Smooth muscle cell (in vitro differentiated cells): Measurements from ENCODE around the gene FAM13A. TPM values are rescaled to one million over a fixed set of nuclear protein-coding genes. Genes with fewer than 3 reads are reported as not detected.
"Not testable (repeated sequence)": the region's sequence is repeated elsewhere in the genome, so short reads cannot be mapped to it uniquely, and the experiment has no call there.

Source experiments
- DNase-seq: peaks from one replicate; lab custom pipeline; 2025; ENCODE audit not compliant: unreplicated experiment; lab: John Stamatoyannopoulos, UW
- H2AFZ ChIP-seq: fragments of 200-600 bp; sonication (generic); 2 replicates; pipeline ENCODE4 v1.6.0; 2016; ENCODE audit warnings: antibody characterized with exemption, low read depth, mild to moderate bottlenecking
- H3F3A ChIP-seq: fragments of 200-600 bp; sonication (generic); 2 replicates; pipeline ENCODE4 v1.6.0; 2017; ENCODE audit warnings: antibody characterized with exemption, low read depth
- H3K27ac ChIP-seq: fragments of 200-600 bp; sonication (generic); 2 replicates; pipeline ENCODE4 v1.5.1; 2016; ENCODE audit warnings: low read depth, mild to moderate bottlenecking
- H3K27me3 ChIP-seq: fragments of 200-600 bp; sonication (generic); 2 replicates; pipeline ENCODE4 v1.6.1; 2016; ENCODE audit warnings: low read depth, mild to moderate bottlenecking
- H3K36me3 ChIP-seq: fragments of 200-600 bp; sonication (generic); 2 replicates; pipeline ENCODE4 v1.5.1; 2016; ENCODE audit warnings: low read depth
- H3K4me1 ChIP-seq: fragments of 200-600 bp; sonication (generic); 2 replicates; pipeline ENCODE4 v1.5.1; 2016; ENCODE audit warnings: low read depth
- H3K4me2 ChIP-seq: fragments of 200-600 bp; sonication (generic); 2 replicates; pipeline ENCODE4 v1.6.0; 2016; ENCODE audit warnings: mild to moderate bottlenecking
- H3K4me3 ChIP-seq: fragments of 200-600 bp; sonication (generic); 2 replicates; pipeline ENCODE4 v1.5.1; 2016; ENCODE audit warnings: mild to moderate bottlenecking
- H3K79me2 ChIP-seq: fragments of 200-600 bp; sonication (generic); 2 replicates; pipeline ENCODE4 v1.6.0; 2016; ENCODE audit warnings: low read depth, mild to moderate bottlenecking
- H3K9ac ChIP-seq: fragments of 200-600 bp; sonication (generic); 2 replicates; pipeline ENCODE4 v1.6.0; 2016; ENCODE audit warnings: low read depth
- H3K9me3 ChIP-seq: fragments of 200-600 bp; sonication (generic); replicated peaks from 2 replicates; pipeline ENCODE4 v1.5.1; 2016; ENCODE audit warnings: low read depth
- H4K20me1 ChIP-seq: fragments of 200-600 bp; sonication (generic); 2 replicates; pipeline ENCODE4 v1.6.0; 2016; ENCODE audit warnings: low read depth
- WGBS: methylation state at CpG from one replicate; pipeline ENCODE4 v1.1.7; 2016; ENCODE audit warnings: low lambda C conversion rate; 5-methylcytosine and 5-hydroxymethylcytosine counted together
- polyA plus RNA-seq: library from polyadenylated mRNA; unstranded; fragments of >200 nt; fragmentation: Nextera tagmentation; extraction: Ambion mirVana; gene quantifications from 2 replicates; pipeline ENCODE4 v1.2.1, GENCODE V29; 2016
- total RNA-seq: library from RNA; depleted of rRNA; stranded (reverse); fragments of >200 nt; gene quantifications from 2 replicates; pipeline ENCODE4 v1.2.3, GENCODE V29; 2014
- TF ChIP-seq, protein P1 (sequence below): fragments of 200-600 bp; sonication (generic); IDR thresholded peaks from 2 replicates; pipeline ENCODE4 v1.5.1; 2017; ENCODE audit warnings: borderline replicate concordance, mild to moderate bottlenecking, antibody characterized with exemption; ENCODE audit not compliant: insufficient read depth, poor library complexity, severe bottlenecking

Gene FAM13A
- total and polyA plus RNA-seq, 2 experiments from 2014 or later: 14.6 to 39.9 TPM

DNA sequence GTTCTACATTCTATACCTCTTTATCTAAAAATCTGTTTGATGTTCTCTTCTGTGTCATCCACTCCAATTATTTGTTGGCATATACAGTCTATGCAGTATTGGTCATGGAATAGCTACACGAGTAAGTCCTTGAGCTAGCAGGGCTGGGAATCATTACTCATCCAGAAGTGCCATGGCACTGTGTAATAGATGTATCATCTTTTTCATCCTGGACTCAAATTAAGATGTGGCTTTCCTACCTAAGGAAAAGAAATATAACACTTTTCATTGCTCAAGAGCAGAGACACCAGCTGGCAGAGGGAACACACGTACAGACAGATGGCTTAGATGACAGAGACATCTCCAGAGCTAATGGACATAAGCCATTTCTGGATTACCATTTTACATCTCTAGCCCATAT lies 159.8 kb downstream of the FAM13A start:
- Histone ChIP-seq H3K4me3 (no peak overlapping the region), H3K36me3 (no peaks in the 10 kb centered on the region), H3K27me3 (no peaks in the 10 kb centered on the region), H3K4me2 (no peak overlapping the region), H3K9me3 (peaks cover 7% of the 10 kb centered on the region), H4K20me1 (no peaks in the 10 kb centered on the region), H3K4me1 (no peaks in the 10 kb centered on the region), H3K79me2 (no peaks in the 10 kb centered on the region), H3K27ac (no peak overlapping the region), H2AFZ (no peak overlapping the region), H3K9ac (no peak overlapping the region), H3F3A (no peaks in the 10 kb centered on the region)
- TF ChIP-seq, protein P1, sequence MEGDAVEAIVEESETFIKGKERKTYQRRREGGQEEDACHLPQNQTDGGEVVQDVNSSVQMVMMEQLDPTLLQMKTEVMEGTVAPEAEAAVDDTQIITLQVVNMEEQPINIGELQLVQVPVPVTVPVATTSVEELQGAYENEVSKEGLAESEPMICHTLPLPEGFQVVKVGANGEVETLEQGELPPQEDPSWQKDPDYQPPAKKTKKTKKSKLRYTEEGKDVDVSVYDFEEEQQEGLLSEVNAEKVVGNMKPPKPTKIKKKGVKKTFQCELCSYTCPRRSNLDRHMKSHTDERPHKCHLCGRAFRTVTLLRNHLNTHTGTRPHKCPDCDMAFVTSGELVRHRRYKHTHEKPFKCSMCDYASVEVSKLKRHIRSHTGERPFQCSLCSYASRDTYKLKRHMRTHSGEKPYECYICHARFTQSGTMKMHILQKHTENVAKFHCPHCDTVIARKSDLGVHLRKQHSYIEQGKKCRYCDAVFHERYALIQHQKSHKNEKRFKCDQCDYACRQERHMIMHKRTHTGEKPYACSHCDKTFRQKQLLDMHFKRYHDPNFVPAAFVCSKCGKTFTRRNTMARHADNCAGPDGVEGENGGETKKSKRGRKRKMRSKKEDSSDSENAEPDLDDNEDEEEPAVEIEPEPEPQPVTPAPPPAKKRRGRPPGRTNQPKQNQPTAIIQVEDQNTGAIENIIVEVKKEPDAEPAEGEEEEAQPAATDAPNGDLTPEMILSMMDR: no peak
- DNase-seq: no peak
- WGBS: 94% methylated on average over 2 of the region's 2 CpGs

DNA sequence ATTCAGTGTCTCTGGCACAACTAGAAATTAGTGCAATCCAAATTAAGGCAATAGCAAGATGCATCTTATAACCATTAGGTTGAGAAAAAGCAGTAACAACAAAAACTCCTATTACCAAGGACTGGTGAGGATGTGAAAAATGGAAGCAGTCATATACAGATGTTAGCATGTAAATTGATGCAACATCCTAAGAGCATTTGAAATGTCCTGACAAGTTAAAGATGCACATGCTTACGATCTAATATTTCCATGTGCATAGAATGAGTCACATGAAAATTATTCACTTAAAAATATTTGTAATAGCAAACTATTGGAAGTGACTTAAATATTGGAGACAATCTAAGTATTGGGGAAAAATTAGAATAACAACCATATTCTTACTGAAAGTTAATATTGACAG lies 163.0 kb downstream of the FAM13A start:
- H3K79me2 ChIP-seq: no peaks in the 10 kb centered on the region
- H3K27me3 ChIP-seq: no peaks in the 10 kb centered on the region
- no peak overlapping the region for H3K27ac ChIP-seq
- H4K20me1 ChIP-seq: no peaks in the 10 kb centered on the region
- no peak for DNase-seq
- H3F3A ChIP-seq: no peaks in the 10 kb centered on the region
- H3K4me2 ChIP-seq: no peak overlapping the region
- H3K9me3 ChIP-seq: no peaks in the 10 kb centered on the region
- 94% methylated on average over 1 of the region's 1 CpG for WGBS
- no peak overlapping the region for H3K4me3 ChIP-seq
- no peak overlapping the region for H3K9ac ChIP-seq
- H3K4me1 ChIP-seq: no peaks in the 10 kb centered on the region
- H2AFZ ChIP-seq: no peak overlapping the region
- TF ChIP-seq, protein P1: no peak
- no peaks in the 10 kb centered on the region for H3K36me3 ChIP-seq

DNA sequence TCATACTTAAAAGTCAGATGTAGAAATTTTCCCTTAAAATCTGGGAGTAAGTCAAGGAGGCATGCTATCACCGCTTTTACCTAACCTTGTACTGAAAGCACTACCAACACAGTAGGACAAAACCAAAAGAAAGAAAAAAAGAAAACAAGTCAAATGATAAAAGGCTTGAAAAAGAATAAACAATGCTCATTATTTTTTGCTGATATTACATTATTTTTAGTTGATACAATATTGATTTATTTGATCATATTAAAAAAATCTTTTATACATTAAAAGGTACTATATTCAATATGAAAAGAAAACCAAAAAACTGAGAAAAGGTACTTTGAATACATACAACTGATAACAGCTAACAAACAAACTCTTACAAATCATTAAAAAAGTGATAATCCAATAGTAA lies 164.3 kb downstream of the FAM13A start:
- TF ChIP-seq, protein P1: no peak
- H3K27ac ChIP-seq: no peak overlapping the region
- no peak for DNase-seq
- no peaks in the 10 kb centered on the region for H3K9me3 ChIP-seq
- no peaks in the 10 kb centered on the region for H3K27me3 ChIP-seq
- H3K4me3 ChIP-seq: no peak overlapping the region
- no peaks in the 10 kb centered on the region for H3K4me1 ChIP-seq
- no peaks in the 10 kb centered on the region for H3K36me3 ChIP-seq
- no peak overlapping the region for H3K9ac ChIP-seq
- no peaks in the 10 kb centered on the region for H3F3A ChIP-seq
- no peak overlapping the region for H2AFZ ChIP-seq
- H3K79me2 ChIP-seq: no peaks in the 10 kb centered on the region
- WGBS: 92% methylated on average over 1 of the region's 1 CpG
- no peak overlapping the region for H3K4me2 ChIP-seq
- H4K20me1 ChIP-seq: no peaks in the 10 kb centered on the region

DNA sequence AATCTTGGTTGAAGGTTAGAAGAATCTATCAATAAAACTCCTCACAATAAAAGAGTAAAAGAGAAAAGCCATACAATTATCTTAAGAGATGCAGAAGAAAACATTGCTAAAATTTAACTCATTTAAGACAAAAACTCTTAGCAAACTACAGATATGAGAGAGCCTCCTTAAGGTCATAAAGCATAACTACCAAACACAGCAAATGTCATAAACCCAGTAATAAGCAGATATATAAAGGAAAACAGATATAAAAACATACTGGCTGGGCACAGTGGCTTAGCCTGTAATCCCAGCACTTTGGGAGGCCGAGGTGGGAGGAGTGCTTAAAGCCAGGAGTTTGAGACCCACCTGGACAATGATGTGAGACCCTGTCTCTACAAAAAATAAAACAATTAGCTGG lies 165.3 kb downstream of the FAM13A start:
- no peaks in the 10 kb centered on the region for H4K20me1 ChIP-seq
- no peak overlapping the region for H3K4me3 ChIP-seq
- no peaks in the 10 kb centered on the region for H3K4me1 ChIP-seq
- H3K36me3 ChIP-seq: no peaks in the 10 kb centered on the region
- TF ChIP-seq, protein P1: no peak
- no peak for DNase-seq
- no peaks in the 10 kb centered on the region for H3K79me2 ChIP-seq
- no peaks in the 10 kb centered on the region for H3K9me3 ChIP-seq
- 85% methylated on average over 1 of the region's 1 CpG for WGBS
- H2AFZ ChIP-seq: no peak overlapping the region
- H3K9ac ChIP-seq: no peak overlapping the region
- no peaks in the 10 kb centered on the region for H3F3A ChIP-seq
- no peak overlapping the region for H3K4me2 ChIP-seq
- H3K27me3 ChIP-seq: no peaks in the 10 kb centered on the region
- no peak overlapping the region for H3K27ac ChIP-seq

DNA sequence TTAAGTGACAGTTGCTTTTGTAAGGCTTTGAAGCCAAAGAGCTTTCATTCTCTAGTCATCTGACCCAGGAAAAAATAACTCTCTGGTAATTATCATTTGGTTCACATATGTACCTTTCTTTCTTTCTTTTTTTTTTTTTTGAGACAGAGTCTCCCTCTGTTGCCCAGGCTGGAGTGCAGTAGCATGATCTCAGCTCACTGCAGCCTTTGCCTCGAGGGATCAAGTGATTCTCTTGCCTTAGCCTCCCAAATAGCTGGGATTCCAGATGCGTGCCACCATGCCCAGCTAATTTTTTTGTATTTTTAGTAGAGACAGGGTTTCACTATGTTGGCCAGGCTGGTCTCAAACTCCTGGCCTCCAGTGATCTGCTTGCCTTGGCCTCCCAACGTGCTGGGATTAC lies 169.6 kb downstream of the FAM13A start:
- not testable (repeated sequence) for H4K20me1 ChIP-seq, H3K9me3 ChIP-seq, H3K27me3 ChIP-seq, H3F3A ChIP-seq, H3K27ac ChIP-seq, H3K4me1 ChIP-seq, H3K4me2 ChIP-seq, H3K4me3 ChIP-seq, H3K79me2 ChIP-seq, H3K36me3 ChIP-seq, DNase-seq, H2AFZ ChIP-seq, H3K9ac ChIP-seq
- 71% methylated on average over 3 of the region's 3 CpGs for WGBS
